H9 (cell line): ENCODE measurements around the gene GPS1. TPM values are rescaled to one million over a fixed set of nuclear protein-coding genes. Genes with fewer than 3 reads are reported as not detected.

Experiments used
- DNase-seq: peaks from one replicate; pipeline ENCODE4 v3.0.0-alpha.2; 2017
- H2AFZ ChIP-seq: one replicate; pipeline ENCODE4 v1.6.1; 2013; ENCODE audit warnings: mild to moderate bottlenecking, low read length, control low read depth, moderate library complexity
- H2AK5ac ChIP-seq: 2 replicates; pipeline ENCODE4 v1.6.1; 2013; ENCODE audit warnings: low read length, control low read depth, mixed read lengths; ENCODE audit not compliant: insufficient read length
- H2BK120ac ChIP-seq: one replicate; pipeline ENCODE4 v1.6.1; 2013; ENCODE audit warnings: low read depth, mild to moderate bottlenecking, low read length, control low read depth, inconsistent platforms; ENCODE audit not compliant: poor library complexity, severe bottlenecking
- H2BK12ac ChIP-seq: 2 replicates; pipeline ENCODE4 v1.6.1; 2013; ENCODE audit warnings: low read length, control low read depth, mixed read lengths, low read depth; ENCODE audit not compliant: insufficient read length
- H2BK15ac ChIP-seq: 2 replicates; pipeline ENCODE4 v1.6.1; 2013; ENCODE audit warnings: low read depth, low read length, control low read depth
- H2BK20ac ChIP-seq: one replicate; pipeline ENCODE4 v1.6.1; 2013; ENCODE audit warnings: low read depth, mild to moderate bottlenecking, low read length, control low read depth, inconsistent platforms; ENCODE audit not compliant: poor library complexity, severe bottlenecking
- H2BK5ac ChIP-seq: 2 replicates; pipeline ENCODE4 v1.6.1; 2013; ENCODE audit warnings: low read length, control low read depth, mixed read lengths; ENCODE audit not compliant: insufficient read length
- H3K14ac ChIP-seq: 2 replicates; pipeline ENCODE4 v1.6.1; 2013; ENCODE audit warnings: low read length, control low read depth; ENCODE audit not compliant: insufficient read depth
- H3K18ac ChIP-seq: 2 replicates; pipeline ENCODE4 v1.6.1; 2013; ENCODE audit warnings: low read depth, mild to moderate bottlenecking, mixed read lengths, low read length, control low read depth; ENCODE audit not compliant: insufficient read length
- H3K23ac ChIP-seq: 2 replicates; pipeline ENCODE4 v1.6.1; 2013; ENCODE audit warnings: low read length, control low read depth, mixed read lengths, low read depth; ENCODE audit not compliant: insufficient read length
- H3K23me2 ChIP-seq: 2 replicates; pipeline ENCODE4 v1.6.1; 2013; ENCODE audit warnings: low read depth, mild to moderate bottlenecking, mixed read lengths, low read length, control low read depth; ENCODE audit not compliant: insufficient read length, poor library complexity, severe bottlenecking
- H3K27ac ChIP-seq: 2 replicates; pipeline ENCODE4 v1.5.1; 2013; ENCODE audit warnings: low read length, control low read depth, mixed read lengths, low read depth; ENCODE audit not compliant: insufficient read length
- H3K27me3 ChIP-seq: 2 replicates; pipeline ENCODE4 v1.6.1; 2013; ENCODE audit warnings: low read length, control low read depth, inconsistent platforms; ENCODE audit not compliant: insufficient read depth
- H3K4ac ChIP-seq: 2 replicates; pipeline ENCODE4 v1.6.1; 2013; ENCODE audit warnings: low read depth, mild to moderate bottlenecking, control low read depth, inconsistent platforms, low read length, moderate library complexity
- H3K4me1 ChIP-seq: 2 replicates; pipeline ENCODE4 v1.6.1; 2013; ENCODE audit warnings: low read length, control low read depth, inconsistent platforms; ENCODE audit not compliant: insufficient read depth
- H3K4me2 ChIP-seq: 2 replicates; pipeline ENCODE4 v1.6.1; 2013; ENCODE audit warnings: low read length, control low read depth, mixed read lengths; ENCODE audit not compliant: insufficient read length, insufficient read depth
- H3K56ac ChIP-seq: 2 replicates; pipeline ENCODE4 v1.6.1; 2013; ENCODE audit warnings: low read depth, mild to moderate bottlenecking, mixed read lengths, low read length, control low read depth; ENCODE audit not compliant: insufficient read length
- H3K79me1 ChIP-seq: 2 replicates; pipeline ENCODE4 v1.6.1; 2013; ENCODE audit warnings: low read depth, mild to moderate bottlenecking, moderate library complexity, low read length, control low read depth, inconsistent platforms; ENCODE audit not compliant: insufficient read depth, poor library complexity, severe bottlenecking
- H3K79me2 ChIP-seq: 2 replicates; pipeline ENCODE4 v1.6.1; 2013; ENCODE audit warnings: low read length, control low read depth, inconsistent platforms; ENCODE audit not compliant: insufficient read depth
- H3K9ac ChIP-seq: 2 replicates; pipeline ENCODE4 v1.6.1; 2013; ENCODE audit warnings: low read length, control low read depth, mixed read lengths; ENCODE audit not compliant: insufficient read length; ENCODE audit errors: extremely low read depth
- H3K9me3 ChIP-seq: one replicate; pipeline ENCODE4 v1.6.1; 2013; ENCODE audit warnings: low read depth, low read length, inconsistent platforms; ENCODE audit not compliant: control insufficient read depth
- H3T11ph ChIP-seq: one replicate; pipeline ENCODE4 v1.6.1; 2013; ENCODE audit warnings: mild to moderate bottlenecking, low read length, control low read depth, inconsistent platforms
- H4K20me1 ChIP-seq: one replicate; pipeline ENCODE4 v1.6.1; 2013; ENCODE audit not compliant: control insufficient read depth, insufficient read length, insufficient read depth
- H4K5ac ChIP-seq: 2 replicates; pipeline ENCODE4 v1.6.1; 2013; ENCODE audit warnings: low read depth, mild to moderate bottlenecking, mixed read lengths, low read length, control low read depth; ENCODE audit not compliant: insufficient read length
- H4K8ac ChIP-seq: replicated peaks from 2 replicates; pipeline ENCODE4 v1.6.1; 2013; ENCODE audit warnings: low read length, control low read depth, mixed read lengths, low read depth; ENCODE audit not compliant: insufficient read length
- H4K91ac ChIP-seq: 2 replicates; pipeline ENCODE4 v1.6.1; 2013; ENCODE audit warnings: low read depth, mild to moderate bottlenecking, moderate library complexity, mixed read lengths, low read length, control low read depth; ENCODE audit not compliant: insufficient read length
- H3K27ac Mint-ChIP-seq, 3 experiments: 2 replicates in 2 of 3; 3 replicates in 1 of 3; pipeline ENCODE4 v1.8.0; 2020 to 2021; ENCODE audit warnings: mixed read lengths in 3 of 3, mild to moderate bottlenecking in 1 of 3, moderate library complexity in 1 of 3
- H3K27me3 Mint-ChIP-seq: 2 replicates; pipeline ENCODE4 v1.8.0; 2021; ENCODE audit warnings: low read depth, mild to moderate bottlenecking, moderate library complexity, mixed read lengths
- H3K36me3 Mint-ChIP-seq, 3 experiments: 2 replicates in 2 of 3; 3 replicates in 1 of 3; pipeline ENCODE4 v1.8.0; 2020 to 2021; ENCODE audit warnings: low read depth in 3 of 3, mixed read lengths in 3 of 3; ENCODE audit not compliant: insufficient read depth in 1 of 3
- H3K4me1 Mint-ChIP-seq, 2 experiments: 2 replicates each; pipeline ENCODE4 v1.8.0; 2020; ENCODE audit warnings: mixed read lengths in 2 of 2
- H3K4me3 Mint-ChIP-seq, 2 experiments: 2 replicates in 1 of 2; 3 replicates in 1 of 2; pipeline ENCODE4 v1.8.0; 2020 to 2021; ENCODE audit warnings: mild to moderate bottlenecking in 2 of 2, mixed read lengths in 2 of 2, moderate library complexity in 1 of 2
- H3K9me3 Mint-ChIP-seq, 2 experiments: 2 replicates in 1 of 2; 3 replicates in 1 of 2; pipeline ENCODE4 v1.8.0; 2020; ENCODE audit warnings: mild to moderate bottlenecking in 2 of 2, mixed read lengths in 2 of 2, moderate library complexity in 1 of 2
- CTCF ChIP-seq: fragments of 200-600 bp; sonication (generic); conservative IDR thresholded peaks from 3 replicates; pipeline ENCODE4 v1.8.0; 2021; ENCODE audit warnings: antibody characterized with exemption, mild to moderate bottlenecking
- WGBS: extraction: QIAGEN DNeasy Blood & Tissue Kit; methylation state at CpG from one replicate; pipeline ENCODE4 v1.1.7; 2013; ENCODE audit warnings: missing lambda C conversion rate, low lambda C conversion rate, mixed read lengths; ENCODE audit not compliant: insufficient read length; ENCODE audit errors: extremely low coverage; 5-methylcytosine and 5-hydroxymethylcytosine counted together
- total RNA-seq: library from RNA; stranded (reverse); gene quantifications from 2 replicates; pipeline ENCODE4 v1.2.1, GENCODE V29; 2021

The GPS1 gene
- total RNA-seq, 1 experiment from 2014 or later: 164 TPM

GRCh38 chr17:82039695-82040299, 11.9 kb upstream of the GPS1 start:
- Histone ChIP-seq H2AFZ (no peak overlapping the region), H2BK120ac (no peak overlapping the region), H2BK12ac (no peak overlapping the region), H3K9ac (no peak overlapping the region), H3K56ac (no peak overlapping the region), H4K20me1 (no peaks in the 10 kb centered on the region), H3K79me2 (no peaks in the 10 kb centered on the region), H2BK20ac (no peak overlapping the region), H2AK5ac (no peak overlapping the region), H3K23me2 (no peaks in the 10 kb centered on the region), H3K18ac (no peak overlapping the region), H4K91ac (no peak overlapping the region), H3K27me3 (no peaks in the 10 kb centered on the region; the same call in 1 of the 2 replicates), H3T11ph (no peak overlapping the region), H3K14ac (no peak overlapping the region), H3K23ac (no peak overlapping the region), H2BK5ac (no peak overlapping the region), H3K4me2 (no peak overlapping the region), H4K8ac (no peak overlapping the region), H3K9me3 (no peaks in the 10 kb centered on the region), H4K5ac (no peak overlapping the region), H3K27ac (no peak overlapping the region), H3K4ac (no peak overlapping the region), H2BK15ac (no peak overlapping the region), H3K79me1 (no peaks in the 10 kb centered on the region), H3K4me1 (no peaks in the 10 kb centered on the region; the same call in 1 of the 2 replicates)
- no peak overlapping the region; a peak in 1 of 7 replicates for H3K27ac Mint-ChIP-seq
- H3K4me3 Mint-ChIP-seq: no peak overlapping the region; a peak in 1 of 5 replicates
- peaks cover 25 to 34% of the 10 kb centered on the region in 2 experiments for H3K4me1 Mint-ChIP-seq
- peaks cover 14% of the 10 kb centered on the region for H3K27me3 Mint-ChIP-seq
- peaks cover 3 to 9% (median 8%) of the 10 kb centered on the region in 3 experiments; a peak in 6 of 7 replicates for H3K36me3 Mint-ChIP-seq
- no peaks in the 10 kb centered on the region; a peak in 2 of 5 replicates for H3K9me3 Mint-ChIP-seq
- no CpG with 5 or more reads among the region's 8 CpGs for WGBS
- no peak for TF ChIP-seq CTCF
- no peak for DNase-seq
